BE2C (cell line): ENCODE results near the gene TRIM56.
A peak's percentile ranks its signal among the peaks of the same experiment; 100 is the strongest.
"Not testable (repeated sequence)": the region's sequence is repeated elsewhere in the genome, so short reads cannot be mapped to it uniquely, and the experiment has no call there.

Source experiments
- DNase-seq: peaks from one replicate; pipeline ENCODE4 v3.0.0-alpha.2; 2020
- H3K27me3 ChIP-seq: fragments of 250-450 bp; sonication (Bioruptor Pico); 2 replicates; pipeline ENCODE4 v1.5.1; 2020; ENCODE audit warnings: mild to moderate bottlenecking
- H3K36me3 ChIP-seq: fragments of 250-450 bp; sonication (Bioruptor Pico); 2 replicates; pipeline ENCODE4 v1.5.1; 2020; ENCODE audit warnings: mild to moderate bottlenecking
- H3K4me1 ChIP-seq: fragments of 250-450 bp; sonication (Bioruptor Pico); 2 replicates; pipeline ENCODE4 v1.5.1; 2020
- H3K4me3 ChIP-seq: 2 replicates; pipeline ENCODE4 v1.5.1; 2011; ENCODE audit warnings: low read depth, low read length
- H3K9me3 ChIP-seq: fragments of 250-450 bp; sonication (Bioruptor Pico); 2 replicates; pipeline ENCODE4 v1.5.1; 2020
- CTCF ChIP-seq: IDR thresholded peaks from 2 replicates; pipeline ENCODE4 v1.5.1; 2012; ENCODE audit warnings: mild to moderate bottlenecking, low read depth, low read length

Gene TRIM56

GRCh38 chr7:101099969-101100781 lies 14.9 kb downstream of the TRIM56 start:
- H3K4me1 ChIP-seq: peaks cover 13% of the 10 kb centered on the region
- H3K36me3 ChIP-seq: no peaks in the 10 kb centered on the region
- peak overlapping the region; percentile 6 for H3K4me3 ChIP-seq
- H3K9me3 ChIP-seq: no peaks in the 10 kb centered on the region
- DNase-seq: peak; percentile 93
- no peaks in the 10 kb centered on the region for H3K27me3 ChIP-seq
- TF ChIP-seq CTCF: no peak

GRCh38 chr7:101100858-101101847 lies 15.9 kb downstream of the TRIM56 start:
- DNase-seq: no peak
- H3K4me1 ChIP-seq: peaks cover 13% of the 10 kb centered on the region
- H3K27me3 ChIP-seq: no peaks in the 10 kb centered on the region
- no peak for TF ChIP-seq CTCF
- no peak overlapping the region for H3K4me3 ChIP-seq
- H3K9me3 ChIP-seq: no peaks in the 10 kb centered on the region
- H3K36me3 ChIP-seq: no peaks in the 10 kb centered on the region

- TF ChIP-seq CTCF: no peak
- no peaks in the 10 kb centered on the region for H3K27me3 ChIP-seq
- H3K36me3 ChIP-seq: no peaks in the 10 kb centered on the region
- H3K4me3 ChIP-seq: no peak overlapping the region
- no peak for DNase-seq
- H3K9me3 ChIP-seq: no peaks in the 10 kb centered on the region
- H3K4me1 ChIP-seq: peaks cover 13% of the 10 kb centered on the region
Measured at GRCh38 chr7:101102026-101102425, 16.7 kb downstream of the TRIM56 start.

- H3K4me1 ChIP-seq: peaks cover 13% of the 10 kb centered on the region
- H3K4me3 ChIP-seq, DNase-seq: not testable (repeated sequence)
Measured at GRCh38 chr7:101103701-101104100, 18.4 kb downstream of the TRIM56 start.

GRCh38 chr7:101104193-101104713 lies 19.0 kb downstream of the TRIM56 start:
- H3K4me3 ChIP-seq: no peak overlapping the region
- no peak for DNase-seq
- no peaks in the 10 kb centered on the region for H3K9me3 ChIP-seq
- H3K27me3 ChIP-seq: no peaks in the 10 kb centered on the region
- TF ChIP-seq CTCF: no peak
- H3K4me1 ChIP-seq: peaks cover 13% of the 10 kb centered on the region
- no peaks in the 10 kb centered on the region for H3K36me3 ChIP-seq

More at GRCh38 chr7:101103701-101104100, 18.4 kb downstream of the TRIM56 start:
- not testable (repeated sequence) for H3K36me3 ChIP-seq, H3K9me3 ChIP-seq, H3K27me3 ChIP-seq

- Histone ChIP-seq H3K36me3 (no peaks in the 10 kb centered on the region), H3K9me3 (no peaks in the 10 kb centered on the region), H3K4me1 (peaks cover 7% of the 10 kb centered on the region), H3K4me3 (no peak overlapping the region), H3K27me3 (no peaks in the 10 kb centered on the region)
- no peak for DNase-seq
- TF ChIP-seq CTCF: no peak
Measured at GRCh38 chr7:101104799-101105198, 19.5 kb downstream of the TRIM56 start.

- not testable (repeated sequence) for H3K36me3 ChIP-seq, H3K27me3 ChIP-seq, H3K4me1 ChIP-seq
Measured at GRCh38 chr7:101105248-101105647, 20.0 kb downstream of the TRIM56 start.

More at GRCh38 chr7:101105248-101105647, 20.0 kb downstream of the TRIM56 start:
- H3K9me3 ChIP-seq, H3K4me3 ChIP-seq, DNase-seq: not testable (repeated sequence)
